ENCODE data around the gene NIT1. TPM values are rescaled to one million over a fixed set of nuclear protein-coding genes. Genes with fewer than 3 reads are reported as not detected.

The NIT1 gene
- total and polyA plus RNA-seq, 2 experiments from 2014 or later, result 41.3 to 48.9 TPM

GRCh38 chr1:161069731-161070270 lies 48.1 kb upstream of the NIT1 start, which contains the start of gene ARHGAP30:
Gene ARHGAP30 (minus strand): TSS chr1:161069891. CDS start chr1:161069624, 267 bp downstream.
- Histone ChIP-seq H3K27ac (no peak within 1 kb of the TSS), H3K27me3 (no peaks in the 10 kb centered on the region)
- WGBS (ENCODE audit: low lambda C conversion rate, missing lambda C conversion rate), result 91% methylated on average over 9 of the region's 9 CpGs

GRCh38 chr1:161070761-161071160 lies 47.1 kb upstream of the NIT1 start:
- Histone ChIP-seq H3K9me2 (replicated peaks; ENCODE audit: insufficient read depth) (no peaks in the 10 kb centered on the region), H2AFZ (no peak overlapping the region), H4K20me1 (ENCODE audit: insufficient read depth, poor library complexity, severe bottlenecking) (no peaks in the 10 kb centered on the region), H3K27me3 (no peaks in the 10 kb centered on the region), H3K27ac (no peak overlapping the region), H3K9me3 (ENCODE audit: low read depth) (no peaks in the 10 kb centered on the region), H3K4me1 (ENCODE audit: insufficient read depth) (no peaks in the 10 kb centered on the region), H3K4me2 (no peak overlapping the region), H3K79me2 (no peaks in the 10 kb centered on the region), H3K36me3 (replicated peaks; ENCODE audit: insufficient read depth, low read depth) (no peaks in the 10 kb centered on the region), H3K4me3 (no peak overlapping the region)
- WGBS (ENCODE audit: low lambda C conversion rate, missing lambda C conversion rate), result 81% methylated on average over 4 of the region's 4 CpGs
- TF ChIP-seq EZH2 (IDR thresholded peaks at IDR 0.05; ENCODE audit: borderline replicate concordance) (no peak), CTCF (IDR thresholded peaks at IDR 0.05; ENCODE audit: poor library complexity) (no peak), EZH2phosphoT487 (IDR thresholded peaks at IDR 0.05; ENCODE audit: low read depth, severe bottlenecking, unreplicated experiment) (no peak)
- no peak for DNase-seq (ENCODE audit: low spot score)

More at GRCh38 chr1:161069731-161070270, 48.1 kb upstream of the NIT1 start, which contains the start of gene ARHGAP30:
- no peaks in the 10 kb centered on the region for H3K36me3 ChIP-seq (replicated peaks; ENCODE audit: insufficient read depth, low read depth)
- TF ChIP-seq EZH2phosphoT487 (IDR thresholded peaks at IDR 0.05; ENCODE audit: low read depth, severe bottlenecking, unreplicated experiment), result no peak
- no peak for TF ChIP-seq EZH2 (IDR thresholded peaks at IDR 0.05; ENCODE audit: borderline replicate concordance)
- TF ChIP-seq CTCF (IDR thresholded peaks at IDR 0.05; ENCODE audit: poor library complexity), result no peak
- H3K4me1 ChIP-seq (ENCODE audit: insufficient read depth), result no peaks in the 10 kb centered on the region
- H2AFZ ChIP-seq, result no peak within 1 kb of the TSS
- H3K4me2 ChIP-seq, result no peak within 1 kb of the TSS
- DNase-seq (ENCODE audit: low spot score), result no peak
- H3K9me2 ChIP-seq (replicated peaks; ENCODE audit: insufficient read depth), result no peaks in the 10 kb centered on the region
- H4K20me1 ChIP-seq (ENCODE audit: insufficient read depth, poor library complexity, severe bottlenecking), result no peaks in the 10 kb centered on the region
- no peaks in the 10 kb centered on the region for H3K79me2 ChIP-seq
- H3K9me3 ChIP-seq (ENCODE audit: low read depth), result no peaks in the 10 kb centered on the region
- H3K4me3 ChIP-seq, result no peak within 1 kb of the TSS

GRCh38 chr1:161071886-161072371 lies 46.0 kb upstream of the NIT1 start:
- no peak for TF ChIP-seq EZH2phosphoT487 (IDR thresholded peaks at IDR 0.05; ENCODE audit: low read depth, severe bottlenecking, unreplicated experiment)
- TF ChIP-seq CTCF (IDR thresholded peaks at IDR 0.05; ENCODE audit: poor library complexity), result peak; percentile 59
- no peaks in the 10 kb centered on the region for H3K4me1 ChIP-seq (ENCODE audit: insufficient read depth)
- H3K79me2 ChIP-seq, result no peaks in the 10 kb centered on the region
- peak; percentile 74 for DNase-seq (ENCODE audit: low spot score)
- no peak overlapping the region for H3K27ac ChIP-seq
- H3K9me3 ChIP-seq (ENCODE audit: low read depth), result no peaks in the 10 kb centered on the region
- H3K9me2 ChIP-seq (replicated peaks; ENCODE audit: insufficient read depth), result no peaks in the 10 kb centered on the region
- H2AFZ ChIP-seq, result no peak overlapping the region
- H4K20me1 ChIP-seq (ENCODE audit: insufficient read depth, poor library complexity, severe bottlenecking), result no peaks in the 10 kb centered on the region
- H3K4me3 ChIP-seq, result no peak overlapping the region
- H3K4me2 ChIP-seq, result no peak overlapping the region
- no peaks in the 10 kb centered on the region for H3K36me3 ChIP-seq (replicated peaks; ENCODE audit: insufficient read depth, low read depth)
- H3K27me3 ChIP-seq, result no peaks in the 10 kb centered on the region
- WGBS (ENCODE audit: low lambda C conversion rate, missing lambda C conversion rate), result 61% methylated on average over 9 of the region's 9 CpGs
